CMK (cell line): ENCODE measurements around the gene DNAAF3.

Source experiments
- DNase-seq: peaks from one replicate; pipeline ENCODE4 v3.0.0-alpha.2; 2010; ENCODE audit warnings: low read depth

DNAAF3 gene

DNA sequence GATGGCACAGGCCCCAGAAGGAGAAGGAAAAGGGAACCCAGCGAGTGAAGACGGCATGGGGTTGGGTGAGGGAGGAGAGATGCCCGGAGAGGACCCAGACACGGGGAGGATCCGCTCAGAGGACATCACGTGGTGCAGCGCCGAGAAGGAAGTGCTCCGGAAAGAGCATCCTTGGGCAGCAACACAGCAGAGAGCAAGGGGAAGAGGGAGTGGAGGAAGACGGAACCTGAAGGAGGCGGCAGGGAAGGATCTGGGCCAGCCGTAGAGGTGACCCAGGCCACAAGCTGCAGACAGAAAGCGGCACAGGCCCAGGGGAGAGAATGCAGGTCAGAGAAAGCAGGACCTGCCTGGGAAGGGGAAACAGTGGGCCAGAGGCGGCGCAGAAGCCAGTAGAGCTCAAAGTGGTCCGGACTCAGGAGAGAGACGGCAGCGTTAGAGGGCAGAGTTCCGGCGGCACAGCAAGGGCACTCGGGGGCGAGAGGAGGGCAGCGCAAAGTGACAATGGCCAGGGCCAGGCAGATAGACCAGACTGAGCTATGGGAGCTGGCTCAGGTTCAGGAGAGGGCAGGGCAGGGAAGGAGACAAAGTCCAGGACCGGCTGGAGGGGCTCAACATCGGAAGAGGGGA lies 50.1 kb downstream of the DNAAF3 start:
- no peak for DNase-seq

- no peak for DNase-seq
Measured at GRCh38 chr19:55115446-55116065, 50.9 kb downstream of the DNAAF3 start.

DNA sequence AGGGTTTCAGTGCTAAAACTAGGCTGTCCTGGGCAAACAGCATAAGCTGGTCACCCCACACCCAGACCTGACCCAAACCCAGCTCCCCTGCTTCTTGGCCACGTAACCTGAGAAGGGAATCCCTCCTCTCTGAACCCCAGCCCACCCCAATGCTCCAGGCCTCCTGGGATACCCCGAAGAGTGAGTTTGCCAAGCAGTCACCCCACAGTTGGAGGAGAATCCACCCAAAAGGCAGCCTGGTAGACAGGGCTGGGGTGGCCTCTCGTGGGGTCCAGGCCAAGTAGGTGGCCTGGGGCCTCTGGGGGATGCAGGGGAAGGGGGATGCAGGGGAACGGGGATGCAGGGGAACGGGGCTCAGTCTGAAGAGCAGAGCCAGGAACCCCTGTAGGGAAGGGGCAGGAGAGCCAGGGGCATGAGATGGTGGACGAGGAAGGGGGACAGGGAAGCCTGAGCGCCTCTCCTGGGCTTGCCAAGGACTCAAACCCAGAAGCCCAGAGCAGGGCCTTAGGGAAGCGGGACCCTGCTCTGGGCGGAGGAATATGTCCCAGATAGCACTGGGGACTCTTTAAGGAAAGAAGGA lies 51.8 kb downstream of the DNAAF3 start:
- DNase-seq: no peak

DNA sequence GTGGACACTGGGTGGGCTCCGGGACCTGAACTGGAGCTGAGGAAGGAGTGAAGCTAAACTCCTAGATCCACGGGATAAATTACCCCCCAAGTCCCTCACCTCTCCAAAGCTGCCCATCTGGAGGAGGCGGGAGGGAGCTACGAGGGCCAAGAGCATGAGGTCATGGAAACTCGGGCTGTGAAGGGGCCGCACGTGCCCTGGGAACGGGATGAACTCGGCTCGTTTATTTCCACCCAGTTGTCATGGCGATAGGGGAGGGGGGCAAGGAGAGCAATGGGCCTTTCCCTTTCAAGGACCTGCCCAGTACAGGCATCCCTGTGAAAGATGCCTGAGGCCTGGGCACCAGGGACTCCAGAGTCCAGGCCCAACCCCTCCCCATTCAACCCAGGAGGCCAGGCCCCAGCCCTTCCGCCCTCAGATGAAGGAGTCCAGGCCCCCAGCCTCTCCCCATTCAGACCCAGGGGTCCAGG lies 52.8 kb downstream of the DNAAF3 start:
- DNase-seq: no peak

GRCh38 chr19:55112777-55113569 lies 53.4 kb downstream of the DNAAF3 start:
- DNase-seq: no peak

- DNase-seq: no peak
Measured at GRCh38 chr19:55112246-55112776, 54.1 kb downstream of the DNAAF3 start.

DNA sequence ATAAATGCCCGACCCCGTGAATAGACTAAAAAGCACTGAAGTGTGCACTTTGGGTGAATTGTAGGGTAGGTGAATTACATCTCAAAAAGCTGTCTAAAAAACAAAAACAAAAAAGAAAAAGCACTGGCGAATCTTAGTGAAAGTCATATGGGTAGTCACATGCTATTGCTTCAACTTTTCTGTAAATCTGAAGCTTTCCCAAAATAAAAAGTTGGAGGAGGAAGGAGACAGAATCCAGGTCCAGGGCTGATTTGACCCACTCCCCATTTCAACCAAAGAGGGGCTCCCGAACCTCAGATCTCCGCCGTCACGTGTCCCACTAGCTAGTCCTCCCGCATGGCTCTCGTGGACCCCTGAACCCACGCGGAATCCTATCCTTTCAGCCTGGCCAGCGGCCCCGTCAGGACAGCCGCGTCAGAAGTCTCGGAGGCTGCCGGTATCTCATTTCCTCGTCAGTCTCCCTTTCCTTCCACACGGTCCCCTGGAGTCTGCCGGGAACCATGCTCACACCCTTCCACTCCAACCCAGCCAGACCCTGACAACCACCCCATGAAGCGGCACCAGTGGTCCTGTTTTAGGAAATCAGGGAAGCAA lies 55.1 kb downstream of the DNAAF3 start:
- DNase-seq: no peak

- no peak for DNase-seq
Measured at GRCh38 chr19:55109527-55110291, 56.7 kb downstream of the DNAAF3 start.
